NB4 (cell line): ENCODE measurements around the gene GPN3.
"Not testable (repeated sequence)": the region's sequence is repeated elsewhere in the genome, so short reads cannot be mapped to it uniquely, and the experiment has no call there.

Experiments used
- DNase-seq: peaks from one replicate; pipeline ENCODE4 v3.0.0; 2010; ENCODE audit warnings: low read depth
- H3K4me3 ChIP-seq: one replicate; pipeline ENCODE4 v1.5.1; 2011; ENCODE audit warnings: mild to moderate bottlenecking, low read depth, low read length, moderate library complexity
- CTCF ChIP-seq: IDR thresholded peaks from one replicate; pipeline ENCODE4 v1.5.1; 2012; ENCODE audit warnings: low read depth, low read length
- MYC ChIP-seq: IDR thresholded peaks from 2 replicates; pipeline ENCODE4 v1.6.1; 2011; ENCODE audit warnings: low read depth, low read length
- POLR2A ChIP-seq: IDR thresholded peaks from 2 replicates; pipeline ENCODE4 v1.6.1; 2011; ENCODE audit warnings: mild to moderate bottlenecking; ENCODE audit not compliant: insufficient read length; ENCODE audit errors: extremely low read depth
- TF ChIP-seq, protein P1 (sequence below): IDR thresholded peaks from 2 replicates; pipeline ENCODE4 v1.6.1; 2011; ENCODE audit warnings: low read depth, low read length

Gene GPN3

GRCh38 chr12:110426406-110426805 lies 41.7 kb downstream of the GPN3 start:
- no peak for DNase-seq
- H3K4me3 ChIP-seq = no peak overlapping the region
- TF ChIP-seq MYC = no peak

- TF ChIP-seq, protein P1, sequence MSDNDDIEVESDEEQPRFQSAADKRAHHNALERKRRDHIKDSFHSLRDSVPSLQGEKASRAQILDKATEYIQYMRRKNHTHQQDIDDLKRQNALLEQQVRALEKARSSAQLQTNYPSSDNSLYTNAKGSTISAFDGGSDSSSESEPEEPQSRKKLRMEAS = no peak
- no peak overlapping the region for H3K4me3 ChIP-seq
- no peak for DNase-seq
Measured at GRCh38 chr12:110424237-110424636, 43.8 kb downstream of the GPN3 start.

DNA sequence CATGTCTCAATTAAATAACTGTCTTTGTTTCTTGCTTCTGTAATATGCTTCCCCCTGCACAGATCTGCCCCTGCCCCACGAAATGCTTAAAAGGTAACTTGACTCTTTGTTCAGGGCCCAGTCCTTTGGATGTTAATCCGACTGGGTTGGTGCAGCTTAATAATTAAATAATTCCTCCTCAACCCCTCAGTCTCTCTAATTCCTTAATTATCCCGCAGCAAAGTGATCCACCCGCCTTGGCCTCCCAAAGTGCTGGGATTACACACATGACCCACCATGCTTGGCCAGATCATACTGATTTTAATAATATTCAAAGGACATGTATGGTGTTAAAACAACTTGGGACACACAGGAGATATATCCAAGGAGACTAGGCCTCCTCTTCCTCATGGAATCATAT lies 46.4 kb downstream of the GPN3 start:
- H3K4me3 ChIP-seq = no peak overlapping the region
- no peak for DNase-seq
- no peak for TF ChIP-seq POLR2A
- TF ChIP-seq, protein P1 = no peak
- no peak for TF ChIP-seq CTCF
- TF ChIP-seq MYC = no peak

- no peak overlapping the region for H3K4me3 ChIP-seq
- TF ChIP-seq, protein P1 = no peak
- TF ChIP-seq POLR2A (no peak), CTCF (no peak), MYC (no peak)
- no peak for DNase-seq
Measured at GRCh38 chr12:110421159-110421661, 46.8 kb downstream of the GPN3 start.

GRCh38 chr12:110420644-110421043 lies 47.4 kb downstream of the GPN3 start:
- DNase-seq, H3K4me3 ChIP-seq: not testable (repeated sequence)

GRCh38 chr12:110417113-110417512 lies 50.9 kb downstream of the GPN3 start:
- peak; percentile 53 for DNase-seq

GRCh38 chr12:110410086-110410485 lies 58.0 kb downstream of the GPN3 start:
- DNase-seq, H3K4me3 ChIP-seq: not testable (repeated sequence)

More at GRCh38 chr12:110417113-110417512, 50.9 kb downstream of the GPN3 start:
- not testable (repeated sequence) for H3K4me3 ChIP-seq

DNA sequence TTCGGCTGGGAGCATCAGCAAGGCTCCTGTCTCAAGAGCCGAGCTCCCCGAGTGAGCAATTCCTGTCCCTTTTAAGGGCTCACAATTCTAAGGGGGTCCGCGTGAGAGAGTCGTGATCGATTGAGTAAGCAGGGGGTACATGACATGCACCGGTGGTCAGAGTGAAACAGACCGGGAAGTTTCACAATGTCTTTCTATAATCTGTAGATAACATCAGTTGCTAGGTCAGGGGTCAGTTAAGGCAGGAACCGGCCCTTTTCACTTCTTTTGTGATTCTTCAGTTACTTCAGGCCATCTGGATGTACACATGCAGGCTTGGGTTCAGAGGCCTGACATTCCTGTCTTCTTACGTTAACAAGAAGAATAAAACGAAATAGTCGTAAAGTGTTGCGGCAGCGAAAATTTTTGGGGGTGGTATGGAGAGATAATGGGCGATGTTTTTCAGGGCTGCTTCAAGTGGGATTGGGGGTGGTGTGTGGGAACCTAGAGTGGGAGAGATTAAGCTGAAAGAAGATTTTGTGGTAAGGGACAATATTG lies 62.9 kb downstream of the GPN3 start:
- H3K4me3 ChIP-seq = not testable (repeated sequence)
- peak; percentile 81 for DNase-seq

- peak; percentile 31 for TF ChIP-seq POLR2A
- TF ChIP-seq MYC = no peak
- no peak for TF ChIP-seq CTCF
- TF ChIP-seq, protein P1 = no peak; the same call in 1 of the 2 replicates
- H3K4me3 ChIP-seq = peak overlapping the region; percentile 94
- DNase-seq = peak; percentile 88
Measured at GRCh38 chr12:110403976-110404682, 63.9 kb downstream of the GPN3 start.
